ENCODE measurements around the gene MARVELD1.

MARVELD1 gene

DNA sequence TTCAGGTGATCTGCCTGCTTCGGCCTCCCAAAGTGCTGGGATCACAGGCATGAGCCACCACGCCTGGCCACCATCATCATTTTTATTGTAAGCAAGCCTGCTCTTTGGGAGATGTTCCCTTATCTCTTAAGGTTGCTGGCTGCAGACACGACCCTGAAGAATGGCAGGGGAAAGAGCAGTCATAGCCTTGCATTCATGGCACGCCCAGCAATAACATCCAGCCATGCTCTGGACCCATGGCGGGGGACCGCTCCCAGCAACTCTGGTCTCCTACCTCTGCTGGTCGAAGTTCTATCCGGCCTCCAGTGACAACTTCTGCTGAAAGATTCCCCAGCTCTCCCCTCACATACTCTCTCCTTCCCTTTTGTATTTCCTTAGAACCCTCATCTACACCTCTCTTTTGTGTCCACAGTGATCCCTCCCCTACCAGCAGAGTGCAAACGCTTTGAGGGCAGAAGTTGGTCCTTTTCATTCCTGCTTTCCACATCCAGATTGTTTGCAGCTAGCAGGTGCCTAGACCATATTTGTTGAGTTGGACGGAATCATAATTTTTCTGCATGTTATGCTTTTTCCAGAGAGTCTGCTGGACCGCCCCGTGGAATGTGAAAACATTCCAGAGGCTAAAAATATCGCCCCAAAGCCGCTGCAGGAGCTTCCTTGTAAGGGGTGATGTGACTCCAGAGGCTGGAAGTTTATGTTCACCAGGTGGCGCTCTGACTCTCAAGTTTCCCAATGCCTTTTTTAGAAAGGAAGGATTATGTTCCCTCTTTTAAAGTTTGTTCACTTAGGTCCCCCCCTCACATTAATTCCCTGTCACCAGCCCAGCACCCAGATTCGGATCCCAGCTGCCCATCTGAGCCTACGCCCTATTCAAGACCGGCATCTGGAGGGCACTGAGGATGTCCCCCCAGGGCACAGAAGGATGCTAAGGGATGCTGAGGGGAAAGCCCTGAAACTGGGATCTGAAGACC is 4.3 kb upstream of the MARVELD1 start:
- TF ChIP-seq ZFX (IDR thresholded peaks at IDR 0.05) = no peak
- TF ChIP-seq CTCF (conservative IDR thresholded peaks at IDR 0.05) = peak; percentile 89
- no peak overlapping the region for H3K27ac ChIP-seq

DNA sequence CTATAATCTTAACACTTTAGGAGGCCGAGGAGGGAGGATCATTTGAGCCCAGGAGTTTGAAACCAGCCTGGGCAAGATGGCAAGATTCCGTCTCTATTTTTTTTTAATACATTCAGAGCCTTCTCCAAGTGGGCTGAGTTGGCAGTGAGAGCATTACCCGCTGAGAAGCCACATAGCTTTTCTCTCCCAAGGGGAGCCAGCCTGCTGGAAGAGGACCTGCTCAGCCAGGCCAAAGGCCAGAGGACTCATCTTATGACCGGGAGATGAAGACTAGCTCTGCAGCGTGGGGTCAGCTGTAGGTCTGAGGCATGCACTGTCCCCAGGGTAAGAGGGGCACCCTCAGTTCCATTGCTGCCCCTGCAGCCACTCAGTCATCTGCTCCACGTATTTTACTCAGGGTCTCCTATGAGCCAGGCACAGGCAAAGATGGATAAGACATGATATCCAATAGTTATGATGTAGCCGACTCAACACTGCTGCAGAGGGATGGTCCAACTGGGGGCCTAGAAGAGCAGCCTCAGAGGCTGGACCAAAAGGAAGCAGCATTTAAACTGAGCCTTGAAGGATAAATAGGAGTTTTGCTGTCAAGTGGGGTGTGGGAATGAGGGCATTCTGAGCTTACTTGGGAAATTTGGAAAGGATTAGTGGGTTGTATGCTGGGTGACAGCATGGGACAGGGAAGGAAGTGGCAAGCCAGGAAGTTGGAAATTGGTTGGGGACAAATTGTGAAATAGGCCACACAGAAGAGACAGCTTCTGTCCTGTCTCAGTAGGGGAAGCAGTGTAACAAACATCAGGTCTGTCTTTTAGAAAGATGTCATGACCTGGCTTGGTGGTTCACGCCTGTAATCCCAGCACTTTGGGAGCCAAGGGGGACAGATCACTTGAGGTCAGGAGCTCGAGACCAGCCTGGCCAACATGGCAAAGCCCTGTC is 1.6 kb upstream of the MARVELD1 start:
- H3K27ac ChIP-seq = no peak overlapping the region
- no peak for TF ChIP-seq ZFX (IDR thresholded peaks at IDR 0.05)
- TF ChIP-seq CTCF (conservative IDR thresholded peaks at IDR 0.05) = no peak

GRCh38 chr10:97713826-97714400 is 383 bp downstream of the MARVELD1 start:
- no peak for TF ChIP-seq CTCF (conservative IDR thresholded peaks at IDR 0.05)
- peak; percentile 86; the same call in 1 of the 2 replicates for TF ChIP-seq ZFX (IDR thresholded peaks at IDR 0.05)
- H3K27ac ChIP-seq = peak overlapping the region; percentile 78

DNA sequence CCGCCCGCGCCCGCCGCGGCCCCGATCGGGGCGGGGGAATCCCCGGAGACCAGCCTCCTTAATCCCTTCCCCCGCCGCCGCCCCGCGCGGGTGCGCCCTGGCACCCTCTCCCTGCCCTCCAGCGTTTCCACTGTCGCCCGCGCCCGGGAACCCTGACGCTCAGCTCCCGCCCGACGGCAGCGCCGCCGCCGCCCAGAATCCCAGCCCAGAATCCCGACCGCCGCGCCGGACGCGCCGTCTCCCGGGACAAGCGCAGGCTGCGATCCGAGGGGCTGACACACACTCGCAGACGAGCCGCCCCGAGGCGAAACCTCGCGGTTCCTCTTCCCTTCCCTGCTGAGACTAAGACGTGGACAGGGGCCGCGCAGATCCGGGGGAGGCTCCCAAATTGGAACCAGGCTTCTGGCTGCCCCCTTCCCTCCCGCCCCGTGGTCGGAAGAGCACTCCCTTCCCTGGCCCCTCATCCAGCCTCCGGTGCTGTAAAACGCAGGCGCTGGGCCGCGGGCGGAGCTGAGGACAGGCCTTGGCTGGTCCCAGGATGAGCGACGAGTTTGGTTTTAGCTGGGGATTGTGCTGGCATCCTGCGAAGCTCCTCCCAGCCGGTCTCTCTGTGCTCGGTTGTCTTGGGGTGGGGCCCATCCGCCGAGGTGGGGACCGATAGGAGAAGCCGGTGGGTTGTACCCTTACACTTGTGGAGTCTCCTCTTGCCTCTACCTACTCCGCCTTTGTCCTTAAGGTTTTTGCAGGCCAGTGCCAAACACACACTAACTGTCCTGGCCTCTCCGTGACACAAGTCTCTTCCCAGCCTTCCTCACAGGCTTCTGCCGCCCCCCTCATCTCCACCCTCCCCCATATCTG is 1.1 kb downstream of the MARVELD1 start:
- TF ChIP-seq ZFX (IDR thresholded peaks at IDR 0.05) (no peak), CTCF (conservative IDR thresholded peaks at IDR 0.05) (no peak)
- peak overlapping the region; percentile 78 for H3K27ac ChIP-seq

GRCh38 chr10:97715259-97715874 is 1.8 kb downstream of the MARVELD1 start:
- no peak overlapping the region; the same call in 1 of the 2 replicates for H3K27ac ChIP-seq

More at GRCh38 chr10:97715259-97715874, 1.8 kb downstream of the MARVELD1 start:
- TF ChIP-seq CTCF (conservative IDR thresholded peaks at IDR 0.05) = no peak
- TF ChIP-seq ZFX (IDR thresholded peaks at IDR 0.05) = no peak
